K562 (cell line): ENCODE results near the gene LTBP1. TPM values are rescaled to one million over a fixed set of nuclear protein-coding genes. Genes with fewer than 3 reads are reported as not detected.

Experiments
- ATAC-seq: fragments of 200-7000 bp; cut with Tn5 transposase; 3 replicates; pipeline ENCODE4 v1.9.1; 2020; ENCODE audit warnings: moderate library complexity
- BruUV-seq: library from RNA; stranded (reverse); fragments of 400-500 nt; replicated peaks from 2 replicates; lab custom pipeline; 2021; lab: Mats Ljungman, UMichigan
- CTCF ChIA-PET: fragments of 300-600 bp; formaldehyde crosslinking; extraction: SDS; loops from one replicate; lab custom pipeline; 2021; ENCODE audit warnings: low intra/inter-chr PET ratio; lab: Yijun Ruan, JAX
- POLR2A ChIA-PET: fragments of 300-600, 350-650 bp; sonication (Branson Sonifier 250); formaldehyde crosslinking; extraction: SDS; loops from one replicate; lab custom pipeline; 2021; ENCODE audit warnings: antibody characterized with exemption, inconsistent platforms; lab: Yijun Ruan, JAX
- DNase-seq, 4 experiments: peaks; one replicate each; pipeline versions ENCODE4 v3.0.0 to v3.0.0-alpha.2; 2011 to 2018; ENCODE audit warnings: low spot score in 3 of 4, mixed read lengths in 3 of 4; ENCODE audit errors: extremely low read depth in 1 of 4
- FAIRE-seq: peaks from 2 replicates; lab custom pipeline; 2011; peaks lifted over from hg19 to GRCh38; lab: Jason Lieb, UNC
- H2AFZ ChIP-seq: 2 replicates; pipeline ENCODE4 v1.6.0; 2011; ENCODE audit warnings: low read depth, low read length, control low read depth, inconsistent platforms
- H3K27ac ChIP-seq: fragments of 200-600 bp; 3 replicates; pipeline ENCODE4 v1.8.0; 2011; ENCODE audit warnings: low read depth, mild to moderate bottlenecking, control low read depth, inconsistent platforms, low read length, moderate library complexity, mixed read lengths; ENCODE audit errors: extremely low read depth
- H3K27me3 ChIP-seq, 2 experiments: fragments of 300-600 bp in 1 of 2; 2 replicates in 1 of 2; 3 replicates in 1 of 2; pipeline versions ENCODE4 v1.6.0 to v1.8.0; 2011; ENCODE audit warnings: inconsistent platforms in 2 of 2, low read length in 2 of 2, mild to moderate bottlenecking in 1 of 2, mixed read lengths in 1 of 2, moderate library complexity in 1 of 2; ENCODE audit not compliant: control insufficient read depth in 2 of 2, insufficient read depth in 2 of 2
- H3K36me3 ChIP-seq: fragments of 300-600 bp; 3 replicates; pipeline ENCODE4 v1.8.0; 2011; ENCODE audit warnings: mild to moderate bottlenecking, low read length, inconsistent platforms; ENCODE audit not compliant: control insufficient read depth, insufficient read depth
- H3K4me1 ChIP-seq, 2 experiments: fragments of 200-600 bp in 1 of 2; replicated peaks in 1 of 2; 2 replicates in 1 of 2; 3 replicates in 1 of 2; pipeline versions ENCODE4 v1.5.1 to v1.8.0; 2011; ENCODE audit warnings: inconsistent platforms in 2 of 2, low read length in 2 of 2, mild to moderate bottlenecking in 1 of 2, mixed read lengths in 1 of 2, moderate library complexity in 1 of 2; ENCODE audit not compliant: control insufficient read depth in 2 of 2, insufficient read depth in 2 of 2
- H3K4me2 ChIP-seq: 2 replicates; pipeline ENCODE4 v1.6.1; 2011; ENCODE audit warnings: low read length, control low read depth, inconsistent platforms, mixed read lengths; ENCODE audit not compliant: insufficient read depth
- H3K4me3 ChIP-seq: fragments of 200-600 bp; sonication (generic), shearing (Covaris generic); 2 replicates; pipeline ENCODE4 v1.5.1; 2016; ENCODE audit warnings: control low read depth, inconsistent platforms
- H3K79me2 ChIP-seq: fragments of 200-600 bp; 3 replicates; pipeline ENCODE4 v1.8.0; 2011; ENCODE audit warnings: low read length, inconsistent platforms; ENCODE audit not compliant: control insufficient read depth, insufficient read depth
- H3K9ac ChIP-seq, 2 experiments: 2 replicates each; pipeline versions ENCODE4 v1.6.0 to v1.6.1; 2011; ENCODE audit warnings: low read depth in 2 of 2, low read length in 2 of 2, control low read depth in 1 of 2, inconsistent platforms in 1 of 2, mild to moderate bottlenecking in 1 of 2, mixed read lengths in 1 of 2; ENCODE audit not compliant: insufficient read depth in 1 of 2
- H3K9me1 ChIP-seq: one replicate; pipeline ENCODE4 v1.6.0; 2011; ENCODE audit warnings: inconsistent platforms, mild to moderate bottlenecking, low read length, moderate library complexity; ENCODE audit not compliant: control insufficient read depth, insufficient read depth
- H3K9me3 ChIP-seq: replicated peaks from 2 replicates; pipeline ENCODE4 v1.5.1; 2011; ENCODE audit warnings: low read depth, low read length, inconsistent platforms; ENCODE audit not compliant: control insufficient read depth, insufficient read depth
- H4K20me1 ChIP-seq: replicated peaks from 2 replicates; pipeline ENCODE4 v1.6.1; 2011; ENCODE audit warnings: low read length, inconsistent platforms, mixed read lengths; ENCODE audit not compliant: control insufficient read depth, insufficient read depth
- ARNT ChIP-seq, 2 experiments: fragments of 450-650 bp; IDR thresholded peaks; 2 replicates each; pipeline ENCODE4 v1.6.1; 2016; ENCODE audit warnings: mild to moderate bottlenecking in 1 of 2
- HDAC8 ChIP-seq: fragments of 450-650 bp; IDR thresholded peaks from 2 replicates; pipeline ENCODE4 v1.6.1; 2016; ENCODE audit warnings: mild to moderate bottlenecking, missing genetic modification characterization, moderate library complexity, missing compliant biosample characterization
- OTX1 ChIP-seq: fragments of 450-650 bp; formaldehyde crosslinking; IDR thresholded peaks from 2 replicates; pipeline ENCODE4 v1.4.0; 2022; ENCODE audit warnings: mild to moderate bottlenecking
- USF1 ChIP-seq: sonication (generic); formaldehyde crosslinking; IDR thresholded peaks from 2 replicates; pipeline ENCODE4 v1.9.0; 2022; ENCODE audit warnings: mild to moderate bottlenecking, missing genetic modification reagents
- ZFX ChIP-seq: sonication (generic); formaldehyde crosslinking; IDR thresholded peaks from 2 replicates; pipeline ENCODE4 v1.8.0; 2022; ENCODE audit warnings: mild to moderate bottlenecking, missing genetic modification reagents, moderate library complexity
- ZNF318 ChIP-seq, 2 experiments: fragments of 450-650 bp; IDR thresholded peaks; 2 replicates each; pipeline ENCODE4 v1.6.1; 2016; ENCODE audit warnings: mild to moderate bottlenecking in 2 of 2, borderline replicate concordance in 1 of 2, low read depth in 1 of 2, moderate library complexity in 1 of 2
- ZNF76 ChIP-seq: fragments of 250-450 bp; sonication (Bioruptor Pico); IDR thresholded peaks from 2 replicates; pipeline ENCODE4 v1.4.0; 2020; ENCODE audit warnings: mild to moderate bottlenecking, moderate library complexity, borderline replicate concordance
- WGBS: fragments of 100-300 bp; shearing (Covaris generic); methylation state at CpG from one replicate; pipeline ENCODE4 v1.1.6; 2016; ENCODE audit warnings: low coverage, mixed read lengths; ENCODE audit not compliant: insufficient coverage; ENCODE audit errors: missing lambda C conversion rate; 5-methylcytosine and 5-hydroxymethylcytosine counted together
- in situ Hi-C: fragments of 300-500 bp; cut with MboI; formaldehyde crosslinking; loops from 4 replicates; pipeline ENCODE4 v1.15.0; 2018; ENCODE audit warnings: inconsistent platforms, mixed read lengths
- intact Hi-C: fragments of 100-400 bp; cut with micrococcal nuclease; formaldehyde crosslinking; loops from 2 replicates; pipeline ENCODE4 v1.14.2; 2022
- polyA plus RNA-seq, 8 experiments: library from polyadenylated mRNA; depleted of rRNA in 4 of 8; stranded (reverse) in 5 of 8; unstranded in 3 of 8; fragments of >200 nt; fragmentation: Nextera tagmentation in 2 of 8; fragmentation: Illumina TruSeq in 1 of 8; extraction: Ambion mirVana in 2 of 8; extraction: Trizol in 1 of 8; gene quantifications; 2 replicates each; pipeline versions ENCODE4 v1.2.1 to v1.2.3, GENCODE V29; 2011 to 2014; ENCODE audit warnings: inconsistent platforms in 1 of 8, missing spikeins in 1 of 8
- total RNA-seq, 7 experiments: library from RNA; depleted of rRNA in 6 of 7; stranded (reverse); fragments of >200 nt in 6 of 7; fragmentation: Illumina TruSeq in 2 of 7; extraction: Trizol in 2 of 7; gene quantifications; 2 replicates each; pipeline versions ENCODE4 v1.2.1 to v1.2.3, GENCODE V29; 2011 to 2021; ENCODE audit warnings: low replicate concordance in 1 of 7

Gene LTBP1
- total and polyA plus RNA-seq, 9 of the 15 experiments (the other 6 are each of a cell fraction or from before 2014, with no cell fraction given), result 3.6 to 16.4 (median 8.5) TPM

GRCh38 chr2:33383855-33384598, 437.3 kb downstream of the LTBP1 start:
- no peak overlapping the region for H3K4me3 ChIP-seq
- H3K4me1 ChIP-seq, result no peaks in the 10 kb centered on the region
- intact Hi-C loops (no loop called here), in situ Hi-C loops (loop anchor here (25.0 kb wide), 1 partner anchor 1672 kb away; no protein-coding TSS in a partner anchor)
- 21% methylated on average over 8 of the region's 8 CpGs for WGBS
- POLR2A ChIA-PET, result no interaction called here
- no peaks in the 10 kb centered on the region; a peak in 1 of 5 replicates for H3K27me3 ChIP-seq
- FAIRE-seq (no peak), ATAC-seq (no peak), DNase-seq (no peak)
- CTCF ChIA-PET, result no interaction called here
- H3K9ac ChIP-seq, result no peak overlapping the region
- H3K9me3 ChIP-seq, result no peaks in the 10 kb centered on the region
- H3K9me1 ChIP-seq, result no peaks in the 10 kb centered on the region
- no peak overlapping the region for H3K4me2 ChIP-seq
- H3K27ac ChIP-seq, result no peak overlapping the region
- H4K20me1 ChIP-seq, result no peaks in the 10 kb centered on the region
- no peaks in the 10 kb centered on the region for H3K36me3 ChIP-seq
- no peak overlapping the region for H2AFZ ChIP-seq
- no peak for TF ChIP-seq OTX1 (CRISPR knock-in tag)
- no peak for TF ChIP-seq ZNF318 (IDR thresholded peaks at IDR 0.05; ENCODE audit: borderline replicate concordance in 1 of 2, low read depth in 1 of 2)
- no peak for TF ChIP-seq ARNT (IDR thresholded peaks at IDR 0.05)
- no peak for TF ChIP-seq HDAC8 (tag)
- no peak for TF ChIP-seq ZFX (CRISPR knock-in tag)
- no peak for TF ChIP-seq ZNF76
- no peak for TF ChIP-seq USF1
- BruUV-seq, result no TSS peak
- H3K79me2 ChIP-seq, result no peaks in the 10 kb centered on the region
